CD14-positive monocyte (primary cell): ENCODE results near the gene HS1BP3. TPM values are rescaled to one million over a fixed set of nuclear protein-coding genes. Genes with fewer than 3 reads are reported as not detected.
A peak's percentile ranks its signal among the peaks of the same experiment; 100 is the strongest.

Source experiments
- DNase-seq, 3 donors: peaks; one replicate each; pipeline ENCODE4 v3.0.0-alpha.2; 2011 to 2022
- H2AFZ ChIP-seq: 2 replicates; pipeline ENCODE4 v1.6.0; 2012; ENCODE audit warnings: mild to moderate bottlenecking, low read depth, low read length, inconsistent platforms; ENCODE audit not compliant: insufficient read depth, poor library complexity, severe bottlenecking
- H3K27ac ChIP-seq, 2 donors: 1 replicate in 1 of 2; 2 replicates in 1 of 2; pipeline ENCODE4 v1.5.1; 2012 to 2013; ENCODE audit warnings: low read length in 2 of 2, control low read depth in 1 of 2, inconsistent platforms in 1 of 2, low read depth in 1 of 2, mild to moderate bottlenecking in 1 of 2
- H3K27me3 ChIP-seq, 2 donors: one replicate each; pipeline versions ENCODE4 v1.6.0 to v1.6.1; 2011 to 2013; ENCODE audit warnings: low read length in 2 of 2; ENCODE audit not compliant: control insufficient read depth in 2 of 2, insufficient read depth in 2 of 2
- H3K36me3 ChIP-seq, 2 donors: replicated peaks in 1 of 2; 1 replicate in 1 of 2; 2 replicates in 1 of 2; pipeline versions ENCODE4 v1.5.1 to v1.6.1; 2012 to 2013; ENCODE audit warnings: low read length in 2 of 2, control low read depth in 1 of 2, inconsistent platforms in 1 of 2, mild to moderate bottlenecking in 1 of 2; ENCODE audit not compliant: insufficient read depth in 2 of 2, control insufficient read depth in 1 of 2
- H3K4me1 ChIP-seq, 2 donors: 1 replicate in 1 of 2; 2 replicates in 1 of 2; pipeline versions ENCODE4 v1.5.1 to v1.6.1; 2012 to 2013; ENCODE audit warnings: low read length in 2 of 2, control low read depth in 1 of 2, inconsistent platforms in 1 of 2, mild to moderate bottlenecking in 1 of 2, moderate library complexity in 1 of 2; ENCODE audit not compliant: insufficient read depth in 2 of 2, control insufficient read depth in 1 of 2
- H3K4me2 ChIP-seq: replicated peaks from 2 replicates; pipeline ENCODE3; 2012; ENCODE audit warnings: low read length, moderate library complexity, mild to moderate bottlenecking; ENCODE audit not compliant: poor library complexity, severe bottlenecking; ENCODE audit errors: extremely low read depth
- H3K4me3 ChIP-seq, 3 experiments: fragments of 200-600 bp in 1 of 3; sonication (generic) in 1 of 3; replicated peaks in 1 of 3; 1 replicate in 2 of 3; 2 replicates in 1 of 3; pipeline ENCODE4 v1.5.1; 2011 to 2013; ENCODE audit warnings: low read length in 3 of 3, mild to moderate bottlenecking in 3 of 3, control low read depth in 2 of 3, low read depth in 2 of 3, inconsistent platforms in 1 of 3, moderate library complexity in 1 of 3
- H3K79me2 ChIP-seq: 2 replicates; pipeline ENCODE4 v1.6.0; 2012; ENCODE audit warnings: mild to moderate bottlenecking, control low read depth, inconsistent platforms, low read length, moderate library complexity; ENCODE audit not compliant: insufficient read depth
- H3K9ac ChIP-seq: 2 replicates; pipeline ENCODE4 v1.6.0; 2017; ENCODE audit warnings: low read length, mild to moderate bottlenecking; ENCODE audit not compliant: insufficient read depth, poor library complexity, severe bottlenecking
- H3K9me3 ChIP-seq, 2 donors: replicated peaks in 1 of 2; 1 replicate in 1 of 2; 2 replicates in 1 of 2; pipeline versions ENCODE4 v1.5.1 to v1.6.1; 2012 to 2013; ENCODE audit warnings: low read length in 2 of 2, control low read depth in 1 of 2; ENCODE audit not compliant: control insufficient read depth in 1 of 2, insufficient read depth in 1 of 2
- H4K20me1 ChIP-seq: 2 replicates; pipeline ENCODE4 v1.6.0; 2012; ENCODE audit warnings: mild to moderate bottlenecking, low read length, control low read depth, moderate library complexity; ENCODE audit not compliant: insufficient read depth
- H3K27ac Mint-ChIP-seq, 7 donors: one replicate each; pipeline ENCODE4 v1.8.0; 2020; ENCODE audit warnings: mild to moderate bottlenecking in 7 of 7, mixed read lengths in 7 of 7, moderate library complexity in 6 of 7, inconsistent platforms in 2 of 7
- H3K27me3 Mint-ChIP-seq, 3 donors: one replicate each; pipeline ENCODE4 v1.8.0; 2021 to 2022; ENCODE audit warnings: low read depth in 3 of 3, mild to moderate bottlenecking in 3 of 3, mixed read lengths in 3 of 3, moderate library complexity in 3 of 3, inconsistent platforms in 1 of 3
- H3K36me3 Mint-ChIP-seq, 2 donors: one replicate each; pipeline ENCODE4 v1.8.0; 2020; ENCODE audit warnings: mixed read lengths in 2 of 2, inconsistent platforms in 1 of 2, mild to moderate bottlenecking in 1 of 2
- H3K4me1 Mint-ChIP-seq: one replicate; pipeline ENCODE4 v1.8.0; 2020; ENCODE audit warnings: mild to moderate bottlenecking, mixed read lengths
- H3K4me3 Mint-ChIP-seq, 2 donors: one replicate each; pipeline ENCODE4 v1.8.0; 2020; ENCODE audit warnings: mild to moderate bottlenecking in 2 of 2, mixed read lengths in 2 of 2, moderate library complexity in 1 of 2
- H3K9me3 Mint-ChIP-seq, 7 donors: one replicate each; pipeline ENCODE4 v1.8.0; 2020 to 2022; ENCODE audit warnings: mixed read lengths in 7 of 7, mild to moderate bottlenecking in 6 of 7, moderate library complexity in 6 of 7, inconsistent platforms in 2 of 7
- CTCF ChIP-seq: fragments of 200-600 bp; IDR thresholded peaks from one replicate; pipeline ENCODE4 v1.8.0; 2022; ENCODE audit warnings: antibody characterized with exemption, mild to moderate bottlenecking
- WGBS: methylation state at CpG from one replicate; pipeline ENCODE4 v1.1.5; 2013; ENCODE audit warnings: missing lambda C conversion rate; ENCODE audit not compliant: insufficient coverage; 5-methylcytosine and 5-hydroxymethylcytosine counted together
- intact Hi-C, 2 donors: fragments of 100-400 bp; cut with micrococcal nuclease; formaldehyde crosslinking; loops; one replicate each; pipeline versions ENCODE4 v1.15.0 to v1.15.1; 2023
- polyA plus RNA-seq, 3 donors: library from polyadenylated mRNA; depleted of rRNA in 1 of 3; unstranded in 2 of 3; stranded (reverse) in 1 of 3; fragments of 300-500 nt in 2 of 3; fragments of >200 nt in 1 of 3; fragmentation: Illumina TruSeq in 2 of 3; gene quantifications; 1 replicate in 2 of 3; 2 replicates in 1 of 3; pipeline ENCODE4 v1.2.3, GENCODE V29; 2012 to 2021

The HS1BP3 gene
- polyA plus RNA-seq, 3 donors: 45.1 to 48.9 (median 45.4) TPM

GRCh38 chr2:20620271-20620681 lies 30.6 kb downstream of the HS1BP3 start:
- Mint-ChIP-seq H3K4me3 (peak overlapping the region in 1 of 2 donors; percentile 17), H3K9me3 (no peaks in the 10 kb centered on the region), H3K27me3 (peaks cover 0 to 4% (median 1%) of the 10 kb centered on the region in 3 donors), H3K4me1 (peaks cover 22% of the 10 kb centered on the region), H3K36me3 (peaks cover 60 to 77% of the 10 kb centered on the region in 2 donors), H3K27ac (peak overlapping the region in 3 of 7 donors; percentile 26 to 79 (median 62))
- H3K4me2 ChIP-seq: no peak overlapping the region
- 98% methylated on average over 7 of the region's 8 CpGs for WGBS
- H3K4me1 ChIP-seq: peaks cover 18 to 23% of the 10 kb centered on the region in 2 donors
- H3K27me3 ChIP-seq: no peaks in the 10 kb centered on the region
- no peaks in the 10 kb centered on the region for H3K9me3 ChIP-seq
- intact Hi-C loops: no loop called here
- H2AFZ ChIP-seq: no peak overlapping the region
- peaks cover 66 to 82% of the 10 kb centered on the region in 2 donors for H3K36me3 ChIP-seq
- no peak for TF ChIP-seq CTCF
- H3K9ac ChIP-seq: no peak overlapping the region
- H3K4me3 ChIP-seq: no peak overlapping the region
- H3K27ac ChIP-seq: peak overlapping the region in 1 of 2 donors; percentile 36
- H4K20me1 ChIP-seq: peaks cover 15% of the 10 kb centered on the region
- no peak for DNase-seq
- no peaks in the 10 kb centered on the region for H3K79me2 ChIP-seq

- H3K4me3 Mint-ChIP-seq: no peak overlapping the region
- no peaks in the 10 kb centered on the region for H3K9me3 Mint-ChIP-seq
- H3K4me3 ChIP-seq: no peak overlapping the region
- H3K36me3 ChIP-seq: peaks cover 60 to 75% of the 10 kb centered on the region in 2 donors
- intact Hi-C loops: no loop called here
- TF ChIP-seq CTCF: no peak
- H3K4me1 ChIP-seq: peaks cover 18 to 23% of the 10 kb centered on the region in 2 donors
- 100% methylated on average over 3 of the region's 13 CpGs for WGBS
- peaks cover 53 to 71% of the 10 kb centered on the region in 2 donors for H3K36me3 Mint-ChIP-seq
- peak overlapping the region in 2 of 7 donors; percentile 30 to 94 for H3K27ac Mint-ChIP-seq
- peaks cover 12% of the 10 kb centered on the region for H4K20me1 ChIP-seq
- no peak overlapping the region for H3K4me2 ChIP-seq
- no peak for DNase-seq
- H3K27me3 ChIP-seq: no peaks in the 10 kb centered on the region
- peaks cover 0 to 7% (median 0%) of the 10 kb centered on the region in 3 donors for H3K27me3 Mint-ChIP-seq
- peak overlapping the region; percentile 25 to 90 for H3K27ac ChIP-seq
- no peak overlapping the region for H2AFZ ChIP-seq
- H3K79me2 ChIP-seq: no peaks in the 10 kb centered on the region
- peaks cover 25% of the 10 kb centered on the region for H3K4me1 Mint-ChIP-seq
- H3K9ac ChIP-seq: no peak overlapping the region
- H3K9me3 ChIP-seq: no peaks in the 10 kb centered on the region
Measured at GRCh38 chr2:20619624-20620024, 31.3 kb downstream of the HS1BP3 start.
